Measurements from ENCODE around the gene PTBP1. TPM values are rescaled to one million over a fixed set of nuclear protein-coding genes. Genes with fewer than 3 reads are reported as not detected.
A peak's percentile ranks its signal among the peaks of the same experiment; 100 is the strongest.

Gene PTBP1
- total and polyA plus RNA-seq, 2 of the 13 experiments (the other 11 are each of a cell fraction or from before 2014, with no cell fraction given), result 195 to 288 TPM

DNA sequence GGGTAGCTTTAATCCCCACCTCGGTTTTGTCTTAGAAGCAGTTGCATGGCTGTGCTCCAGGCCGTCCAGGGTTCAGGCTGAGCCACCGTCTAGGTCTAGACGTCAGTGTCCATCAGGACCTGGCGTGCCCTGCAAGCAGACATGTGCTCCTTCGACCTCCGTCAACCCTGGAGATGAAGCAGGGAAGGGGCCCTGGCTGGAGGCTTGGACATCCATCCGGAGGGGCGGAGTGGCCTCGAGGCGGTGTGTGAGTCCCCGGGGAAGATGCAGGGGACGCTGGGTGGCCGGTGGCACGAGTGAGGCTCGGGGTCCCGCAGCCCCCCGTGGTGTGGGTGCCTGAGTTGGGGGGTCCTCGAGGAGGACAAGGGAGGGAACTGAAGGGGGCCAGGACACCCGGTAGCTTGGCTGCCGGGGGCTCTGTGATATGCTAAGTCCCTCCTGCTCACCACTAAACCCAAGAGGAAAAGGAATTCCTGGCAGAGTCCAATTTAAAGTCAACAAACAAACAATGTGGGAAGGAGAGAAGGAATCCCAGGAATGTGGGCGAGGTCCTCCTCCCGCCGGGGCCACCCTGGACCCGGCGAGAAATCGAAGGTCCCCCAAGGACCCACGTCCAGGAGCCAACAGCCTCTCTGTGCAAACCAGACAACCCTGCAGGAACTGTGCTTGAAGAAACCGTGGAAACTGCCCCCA, 14.9 kb upstream of the PTBP1 start (continued):
- TF ChIP-seq ZBTB4 (CRISPR knock-in tag; IDR thresholded peaks at IDR 0.05; ENCODE audit: borderline replicate concordance), result no peak; the same call in 1 of the 2 replicates
- TF ChIP-seq, protein P1, sequence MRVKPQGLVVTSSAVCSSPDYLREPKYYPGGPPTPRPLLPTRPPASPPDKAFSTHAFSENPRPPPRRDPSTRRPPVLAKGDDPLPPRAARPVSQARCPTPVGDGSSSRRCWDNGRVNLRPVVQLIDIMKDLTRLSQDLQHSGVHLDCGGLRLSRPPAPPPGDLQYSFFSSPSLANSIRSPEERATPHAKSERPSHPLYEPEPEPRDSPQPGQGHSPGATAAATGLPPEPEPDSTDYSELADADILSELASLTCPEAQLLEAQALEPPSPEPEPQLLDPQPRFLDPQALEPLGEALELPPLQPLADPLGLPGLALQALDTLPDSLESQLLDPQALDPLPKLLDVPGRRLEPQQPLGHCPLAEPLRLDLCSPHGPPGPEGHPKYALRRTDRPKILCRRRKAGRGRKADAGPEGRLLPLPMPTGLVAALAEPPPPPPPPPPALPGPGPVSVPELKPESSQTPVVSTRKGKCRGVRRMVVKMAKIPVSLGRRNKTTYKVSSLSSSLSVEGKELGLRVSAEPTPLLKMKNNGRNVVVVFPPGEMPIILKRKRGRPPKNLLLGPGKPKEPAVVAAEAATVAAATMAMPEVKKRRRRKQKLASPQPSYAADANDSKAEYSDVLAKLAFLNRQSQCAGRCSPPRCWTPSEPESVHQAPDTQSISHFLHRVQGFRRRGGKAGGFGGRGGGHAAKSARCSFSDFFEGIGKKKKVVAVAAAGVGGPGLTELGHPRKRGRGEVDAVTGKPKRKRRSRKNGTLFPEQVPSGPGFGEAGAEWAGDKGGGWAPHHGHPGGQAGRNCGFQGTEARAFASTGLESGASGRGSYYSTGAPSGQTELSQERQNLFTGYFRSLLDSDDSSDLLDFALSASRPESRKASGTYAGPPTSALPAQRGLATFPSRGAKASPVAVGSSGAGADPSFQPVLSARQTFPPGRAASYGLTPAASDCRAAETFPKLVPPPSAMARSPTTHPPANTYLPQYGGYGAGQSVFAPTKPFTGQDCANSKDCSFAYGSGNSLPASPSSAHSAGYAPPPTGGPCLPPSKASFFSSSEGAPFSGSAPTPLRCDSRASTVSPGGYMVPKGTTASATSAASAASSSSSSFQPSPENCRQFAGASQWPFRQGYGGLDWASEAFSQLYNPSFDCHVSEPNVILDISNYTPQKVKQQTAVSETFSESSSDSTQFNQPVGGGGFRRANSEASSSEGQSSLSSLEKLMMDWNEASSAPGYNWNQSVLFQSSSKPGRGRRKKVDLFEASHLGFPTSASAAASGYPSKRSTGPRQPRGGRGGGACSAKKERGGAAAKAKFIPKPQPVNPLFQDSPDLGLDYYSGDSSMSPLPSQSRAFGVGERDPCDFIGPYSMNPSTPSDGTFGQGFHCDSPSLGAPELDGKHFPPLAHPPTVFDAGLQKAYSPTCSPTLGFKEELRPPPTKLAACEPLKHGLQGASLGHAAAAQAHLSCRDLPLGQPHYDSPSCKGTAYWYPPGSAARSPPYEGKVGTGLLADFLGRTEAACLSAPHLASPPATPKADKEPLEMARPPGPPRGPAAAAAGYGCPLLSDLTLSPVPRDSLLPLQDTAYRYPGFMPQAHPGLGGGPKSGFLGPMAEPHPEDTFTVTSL (CRISPR knock-in tag; IDR thresholded peaks at IDR 0.05; ENCODE audit: borderline replicate concordance), result no peak
- no peak for TF ChIP-seq HOXD1 (CRISPR knock-in tag; IDR thresholded peaks at IDR 0.05)
- TF ChIP-seq PAF1 (CRISPR knock-in tag; IDR thresholded peaks at IDR 0.05), result no peak
- TF ChIP-seq NFAT5 (CRISPR knock-in tag; IDR thresholded peaks at IDR 0.05), result no peak
- TF ChIP-seq ARNTL (CRISPR knock-in tag; IDR thresholded peaks at IDR 0.05), result no peak
- TF ChIP-seq, protein P2, sequence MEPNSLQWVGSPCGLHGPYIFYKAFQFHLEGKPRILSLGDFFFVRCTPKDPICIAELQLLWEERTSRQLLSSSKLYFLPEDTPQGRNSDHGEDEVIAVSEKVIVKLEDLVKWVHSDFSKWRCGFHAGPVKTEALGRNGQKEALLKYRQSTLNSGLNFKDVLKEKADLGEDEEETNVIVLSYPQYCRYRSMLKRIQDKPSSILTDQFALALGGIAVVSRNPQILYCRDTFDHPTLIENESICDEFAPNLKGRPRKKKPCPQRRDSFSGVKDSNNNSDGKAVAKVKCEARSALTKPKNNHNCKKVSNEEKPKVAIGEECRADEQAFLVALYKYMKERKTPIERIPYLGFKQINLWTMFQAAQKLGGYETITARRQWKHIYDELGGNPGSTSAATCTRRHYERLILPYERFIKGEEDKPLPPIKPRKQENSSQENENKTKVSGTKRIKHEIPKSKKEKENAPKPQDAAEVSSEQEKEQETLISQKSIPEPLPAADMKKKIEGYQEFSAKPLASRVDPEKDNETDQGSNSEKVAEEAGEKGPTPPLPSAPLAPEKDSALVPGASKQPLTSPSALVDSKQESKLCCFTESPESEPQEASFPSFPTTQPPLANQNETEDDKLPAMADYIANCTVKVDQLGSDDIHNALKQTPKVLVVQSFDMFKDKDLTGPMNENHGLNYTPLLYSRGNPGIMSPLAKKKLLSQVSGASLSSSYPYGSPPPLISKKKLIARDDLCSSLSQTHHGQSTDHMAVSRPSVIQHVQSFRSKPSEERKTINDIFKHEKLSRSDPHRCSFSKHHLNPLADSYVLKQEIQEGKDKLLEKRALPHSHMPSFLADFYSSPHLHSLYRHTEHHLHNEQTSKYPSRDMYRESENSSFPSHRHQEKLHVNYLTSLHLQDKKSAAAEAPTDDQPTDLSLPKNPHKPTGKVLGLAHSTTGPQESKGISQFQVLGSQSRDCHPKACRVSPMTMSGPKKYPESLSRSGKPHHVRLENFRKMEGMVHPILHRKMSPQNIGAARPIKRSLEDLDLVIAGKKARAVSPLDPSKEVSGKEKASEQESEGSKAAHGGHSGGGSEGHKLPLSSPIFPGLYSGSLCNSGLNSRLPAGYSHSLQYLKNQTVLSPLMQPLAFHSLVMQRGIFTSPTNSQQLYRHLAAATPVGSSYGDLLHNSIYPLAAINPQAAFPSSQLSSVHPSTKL (CRISPR knock-in tag; IDR thresholded peaks at IDR 0.05), result peak; percentile 66
- TF ChIP-seq ZMYM4 (CRISPR knock-in tag; IDR thresholded peaks at IDR 0.05), result 0 out of 2 replicates have a peak, but pooled peaks have one; percentile 7
- TF ChIP-seq PRMT3 (CRISPR knock-in tag; IDR thresholded peaks at IDR 0.05; ENCODE audit: borderline replicate concordance, low read depth), result no peak
